ENCODE measurements around the gene IGF2R. TPM values are rescaled to one million over a fixed set of nuclear protein-coding genes. Genes with fewer than 3 reads are reported as not detected.

Gene IGF2R
- total RNA-seq, 1 donor from 2014 or later: 35.1 TPM

DNA sequence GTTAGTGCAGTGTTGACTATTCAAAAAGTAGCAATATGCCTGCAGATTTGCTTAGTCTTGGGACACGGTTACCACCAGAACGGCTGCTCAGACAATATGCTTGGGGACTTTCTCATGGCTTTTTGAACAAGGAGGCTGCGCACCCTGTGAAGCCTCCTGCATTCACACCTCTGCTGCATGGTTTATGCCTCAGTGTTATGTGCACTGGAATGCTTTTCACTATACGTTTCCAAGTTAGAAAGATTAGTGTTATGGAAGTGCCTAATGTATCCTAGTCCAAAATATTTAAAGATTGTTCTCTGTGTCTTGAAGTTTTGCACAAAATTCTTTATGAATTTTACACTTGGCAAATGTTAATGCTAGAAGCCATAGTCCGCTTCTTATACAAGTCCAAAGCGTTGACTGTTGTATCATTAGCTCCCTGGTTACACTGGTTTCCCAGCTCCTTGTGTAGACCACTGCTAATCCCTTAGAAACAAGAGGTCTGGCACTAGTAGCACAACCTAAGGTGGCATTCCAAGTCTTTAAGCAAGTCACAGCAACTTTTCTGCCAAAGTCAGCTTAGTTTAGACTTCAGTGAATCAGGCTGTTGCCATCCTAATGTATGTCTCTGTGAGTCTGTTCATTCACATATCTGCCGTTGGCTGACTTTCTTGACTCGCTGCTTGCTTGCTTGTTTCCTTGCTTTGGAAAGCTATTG, 126.4 kb downstream of the IGF2R start:
- H3K4me1 Mint-ChIP-seq: no peaks in the 10 kb centered on the region
- H3K4me3 Mint-ChIP-seq: no peak overlapping the region
- Histone ChIP-seq H3K9me3 (ENCODE audit: low read depth) (no peaks in the 10 kb centered on the region), H3K36me3 (peaks cover 4% of the 10 kb centered on the region), H3K9ac (no peak overlapping the region), H3F3A (ENCODE audit: low read depth) (no peaks in the 10 kb centered on the region), H3K4me3 (no peak overlapping the region), H4K20me1 (ENCODE audit: low read depth) (no peaks in the 10 kb centered on the region), H3K4me2 (no peak overlapping the region), H3K27me3 (no peaks in the 10 kb centered on the region), H3K79me2 (ENCODE audit: low read depth) (no peaks in the 10 kb centered on the region), H2AFZ (replicated peaks) (no peak overlapping the region), H3K4me1 (no peaks in the 10 kb centered on the region), H3K27ac (no peak overlapping the region)
- H3K36me3 Mint-ChIP-seq: peaks cover 42% of the 10 kb centered on the region
- DNase-seq (ENCODE audit: low spot score): no peak
- TF ChIP-seq EZH2 (IDR thresholded peaks at IDR 0.05) (no peak), EZH2phosphoT487 (IDR thresholded peaks at IDR 0.05) (no peak)
- TF ChIP-seq, protein P1, sequence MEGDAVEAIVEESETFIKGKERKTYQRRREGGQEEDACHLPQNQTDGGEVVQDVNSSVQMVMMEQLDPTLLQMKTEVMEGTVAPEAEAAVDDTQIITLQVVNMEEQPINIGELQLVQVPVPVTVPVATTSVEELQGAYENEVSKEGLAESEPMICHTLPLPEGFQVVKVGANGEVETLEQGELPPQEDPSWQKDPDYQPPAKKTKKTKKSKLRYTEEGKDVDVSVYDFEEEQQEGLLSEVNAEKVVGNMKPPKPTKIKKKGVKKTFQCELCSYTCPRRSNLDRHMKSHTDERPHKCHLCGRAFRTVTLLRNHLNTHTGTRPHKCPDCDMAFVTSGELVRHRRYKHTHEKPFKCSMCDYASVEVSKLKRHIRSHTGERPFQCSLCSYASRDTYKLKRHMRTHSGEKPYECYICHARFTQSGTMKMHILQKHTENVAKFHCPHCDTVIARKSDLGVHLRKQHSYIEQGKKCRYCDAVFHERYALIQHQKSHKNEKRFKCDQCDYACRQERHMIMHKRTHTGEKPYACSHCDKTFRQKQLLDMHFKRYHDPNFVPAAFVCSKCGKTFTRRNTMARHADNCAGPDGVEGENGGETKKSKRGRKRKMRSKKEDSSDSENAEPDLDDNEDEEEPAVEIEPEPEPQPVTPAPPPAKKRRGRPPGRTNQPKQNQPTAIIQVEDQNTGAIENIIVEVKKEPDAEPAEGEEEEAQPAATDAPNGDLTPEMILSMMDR (IDR thresholded peaks at IDR 0.05): no peak
- H3K27me3 Mint-ChIP-seq (ENCODE audit: insufficient read depth, low read depth): peaks cover 2% of the 10 kb centered on the region
- H3K27ac Mint-ChIP-seq: no peak overlapping the region
- H3K9me3 Mint-ChIP-seq: no peaks in the 10 kb centered on the region

DNA sequence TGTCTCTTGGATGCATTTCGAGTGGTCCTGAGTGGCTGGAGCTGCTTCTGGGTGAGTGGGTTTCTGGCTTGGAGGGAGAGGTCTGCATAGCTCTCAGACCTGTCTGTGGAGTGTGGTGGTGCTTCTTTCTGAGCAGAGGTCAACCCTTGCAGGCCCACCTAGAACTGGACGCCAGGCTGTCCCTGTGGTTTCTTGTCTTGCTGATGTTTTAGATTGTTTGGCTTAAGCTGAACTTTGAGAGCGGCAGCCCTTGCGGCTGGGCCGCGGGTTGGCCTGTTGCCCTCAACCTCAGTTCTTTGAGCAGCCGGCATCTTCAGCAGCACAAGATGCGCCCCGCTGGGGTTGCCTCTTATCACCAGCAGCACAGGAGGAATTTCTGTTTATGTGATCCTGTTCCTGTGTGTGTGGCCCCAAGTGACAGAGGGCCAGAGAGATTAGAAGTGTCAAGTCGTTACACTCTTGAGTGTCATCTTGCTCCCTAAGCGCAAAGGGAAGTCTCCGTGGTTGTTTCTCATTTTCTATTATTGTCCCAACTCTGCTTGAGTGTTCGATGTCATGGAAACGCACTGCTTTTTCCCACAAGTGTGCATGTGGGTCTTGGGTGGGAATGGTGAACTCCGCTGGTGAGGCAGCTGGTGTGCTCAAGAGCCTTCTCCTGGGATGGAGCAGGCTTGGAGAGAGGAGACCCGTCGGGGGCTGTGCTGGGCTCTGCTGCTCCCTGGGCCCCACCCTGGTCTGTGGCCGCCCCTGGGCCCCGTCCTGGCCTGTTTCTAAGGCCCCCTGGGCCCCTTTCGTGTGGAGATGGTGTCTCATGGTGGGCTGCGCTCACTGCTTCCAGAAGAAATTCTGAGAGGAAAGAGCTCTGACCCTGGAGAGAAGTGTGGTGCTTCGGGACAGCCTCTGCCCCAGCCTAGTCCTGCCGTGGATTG, 132.7 kb downstream of the IGF2R start:
- Histone ChIP-seq H3K4me2 (no peak overlapping the region), H3K27me3 (no peaks in the 10 kb centered on the region), H3F3A (ENCODE audit: low read depth) (no peaks in the 10 kb centered on the region), H4K20me1 (ENCODE audit: low read depth) (no peaks in the 10 kb centered on the region), H3K36me3 (peaks cover 10% of the 10 kb centered on the region), H2AFZ (replicated peaks) (no peak overlapping the region), H3K4me1 (no peaks in the 10 kb centered on the region), H3K79me2 (ENCODE audit: low read depth) (no peaks in the 10 kb centered on the region), H3K4me3 (no peak overlapping the region), H3K9me3 (ENCODE audit: low read depth) (no peaks in the 10 kb centered on the region), H3K9ac (no peak overlapping the region), H3K27ac (no peak overlapping the region)
- DNase-seq (ENCODE audit: low spot score): no peak
- peaks cover 4% of the 10 kb centered on the region for H3K27me3 Mint-ChIP-seq (ENCODE audit: insufficient read depth, low read depth)
- no peaks in the 10 kb centered on the region for H3K4me1 Mint-ChIP-seq
- no peak overlapping the region for H3K27ac Mint-ChIP-seq
- no peak overlapping the region for H3K4me3 Mint-ChIP-seq
- TF ChIP-seq EZH2phosphoT487 (IDR thresholded peaks at IDR 0.05) (no peak), EZH2 (IDR thresholded peaks at IDR 0.05) (no peak)
- TF ChIP-seq, protein P1 (IDR thresholded peaks at IDR 0.05): no peak
- no peaks in the 10 kb centered on the region for H3K9me3 Mint-ChIP-seq
- peaks cover 34% of the 10 kb centered on the region for H3K36me3 Mint-ChIP-seq

DNA sequence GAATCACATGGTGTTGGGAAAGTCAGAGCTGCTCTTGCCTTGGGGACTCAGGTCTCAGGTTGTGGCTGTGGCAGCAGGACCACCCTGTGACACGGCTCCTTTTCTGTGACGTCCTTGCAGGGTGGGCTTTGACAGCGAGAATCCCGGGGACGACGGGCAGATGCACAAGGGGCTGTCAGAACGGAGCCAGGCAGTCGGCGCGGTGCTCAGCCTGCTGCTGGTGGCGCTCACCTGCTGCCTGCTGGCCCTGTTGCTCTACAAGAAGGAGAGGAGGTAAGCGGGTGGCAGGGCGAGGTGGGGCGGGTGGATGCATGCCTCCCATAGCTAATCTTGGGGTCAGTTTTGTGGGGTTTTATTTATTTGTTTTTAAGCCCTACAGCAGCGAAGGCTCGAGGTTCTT, 133.5 kb downstream of the IGF2R start:
- H3K27me3 Mint-ChIP-seq (ENCODE audit: insufficient read depth, low read depth): peaks cover 2% of the 10 kb centered on the region

More for the DNA sequence above, 133.5 kb downstream of the IGF2R start:
- no peaks in the 10 kb centered on the region for H3K4me1 Mint-ChIP-seq
- H3K9me3 ChIP-seq (ENCODE audit: low read depth): no peaks in the 10 kb centered on the region
- H3K27ac Mint-ChIP-seq: no peak overlapping the region
- H4K20me1 ChIP-seq (ENCODE audit: low read depth): no peaks in the 10 kb centered on the region
- H3K36me3 ChIP-seq: peaks cover 10% of the 10 kb centered on the region
- no peak overlapping the region for H3K4me3 Mint-ChIP-seq
- no peak for TF ChIP-seq EZH2phosphoT487 (IDR thresholded peaks at IDR 0.05)
- TF ChIP-seq, protein P1 (IDR thresholded peaks at IDR 0.05): no peak
- no peak for TF ChIP-seq EZH2 (IDR thresholded peaks at IDR 0.05)
- H3K36me3 Mint-ChIP-seq: peaks cover 30% of the 10 kb centered on the region
- H3K4me1 ChIP-seq: no peaks in the 10 kb centered on the region
- DNase-seq (ENCODE audit: low spot score): no peak
- H3K27ac ChIP-seq: no peak overlapping the region
- H3K4me2 ChIP-seq: no peak overlapping the region
- H3K9ac ChIP-seq: no peak overlapping the region
- H3F3A ChIP-seq (ENCODE audit: low read depth): no peaks in the 10 kb centered on the region
- H3K4me3 ChIP-seq: no peak overlapping the region
- no peaks in the 10 kb centered on the region for H3K9me3 Mint-ChIP-seq
- H2AFZ ChIP-seq (replicated peaks): no peak overlapping the region
- no peaks in the 10 kb centered on the region for H3K27me3 ChIP-seq
- H3K79me2 ChIP-seq (ENCODE audit: low read depth): no peaks in the 10 kb centered on the region

Measured in neural progenitor cell (in vitro differentiated cells).